PC-3 (cell line): Measurements from ENCODE around the gene PSMD2. TPM values are rescaled to one million over a fixed set of nuclear protein-coding genes. Genes with fewer than 3 reads are reported as not detected.
"Not testable (repeated sequence)": the region's sequence is repeated elsewhere in the genome, so short reads cannot be mapped to it uniquely, and the experiment has no call there.

Source experiments
- ATAC-seq: fragments of 200-7000 bp; cut with Tn5 transposase; 2 replicates; pipeline ENCODE4 v1.9.1; 2020; ENCODE audit warnings: mild to moderate bottlenecking, moderate library complexity
- BruUV-seq: library from RNA; stranded (reverse); fragments of 400-500 nt; replicated peaks from 2 replicates; lab custom pipeline; 2021; lab: Mats Ljungman, UMichigan
- CTCF ChIA-PET: fragments of 300-600 bp; sonication (Branson Sonifier 250); formaldehyde crosslinking; loops from one replicate; lab custom pipeline; 2022; ENCODE audit warnings: antibody characterized with exemption; lab: Charles Lee
- POLR2A ChIA-PET: fragments of 300-600 bp; sonication (Branson Sonifier 250); formaldehyde crosslinking; loops from one replicate; lab custom pipeline; 2022; ENCODE audit warnings: antibody characterized with exemption; ENCODE audit not compliant: unreplicated experiment; lab: Charles Lee
- DNase-seq: peaks from one replicate; pipeline ENCODE4 v3.0.0-alpha.2; 2015
- H2AFZ ChIP-seq: fragments of 300-600 bp; sonication (generic); 2 replicates; pipeline ENCODE4 v1.6.0; 2016; ENCODE audit warnings: antibody characterized with exemption, low read length
- H3F3A ChIP-seq: fragments of 300-600 bp; sonication (generic); one replicate; pipeline ENCODE4 v1.6.0; 2017; ENCODE audit warnings: antibody characterized with exemption, low read length, control low read depth, mild to moderate bottlenecking; ENCODE audit not compliant: unreplicated experiment
- H3K27ac ChIP-seq: fragments of 300-600 bp; sonication (generic); 2 replicates; pipeline ENCODE4 v1.5.1; 2016; ENCODE audit warnings: mild to moderate bottlenecking, low read length
- H3K27me3 ChIP-seq: fragments of 300-600 bp; sonication (generic); 2 replicates; pipeline ENCODE4 v1.6.1; 2016; ENCODE audit warnings: low read length, mixed read lengths
- H3K36me3 ChIP-seq: fragments of 300-600 bp; sonication (generic); 2 replicates; pipeline ENCODE4 v1.6.1; 2016; ENCODE audit warnings: low read depth, mixed run types, low read length, mixed read lengths
- H3K4me1 ChIP-seq: fragments of 300-600 bp; sonication (generic); 2 replicates; pipeline ENCODE4 v1.5.1; 2016; ENCODE audit warnings: low read length; ENCODE audit not compliant: insufficient read depth
- H3K4me2 ChIP-seq: fragments of 300-600 bp; sonication (generic); 2 replicates; pipeline ENCODE4 v1.6.0; 2016; ENCODE audit warnings: low read length
- H3K4me3 ChIP-seq: fragments of 300-600 bp; sonication (generic); 2 replicates; pipeline ENCODE4 v1.5.1; 2016; ENCODE audit warnings: mild to moderate bottlenecking, low read length, mixed read lengths
- H3K79me2 ChIP-seq: fragments of 300-600 bp; sonication (generic); 2 replicates; pipeline ENCODE4 v1.6.1; 2017; ENCODE audit warnings: low read length, mixed read lengths
- H3K9ac ChIP-seq: fragments of 300-600 bp; sonication (generic); 2 replicates; pipeline ENCODE4 v1.6.0; 2016; ENCODE audit warnings: mild to moderate bottlenecking, low read length
- H3K9me2 ChIP-seq: fragments of 300-600 bp; sonication (generic); replicated peaks from 2 replicates; pipeline ENCODE4 v1.6.1; 2016; ENCODE audit warnings: mixed run types, low read length, mixed read lengths
- H3K9me3 ChIP-seq: fragments of 300-600 bp; sonication (generic); 2 replicates; pipeline ENCODE4 v1.6.1; 2016; ENCODE audit warnings: low read length, mixed read lengths
- H4K20me1 ChIP-seq: fragments of 300-600 bp; sonication (generic); 2 replicates; pipeline ENCODE4 v1.6.1; 2016; ENCODE audit warnings: low read length, mixed read lengths
- EZH2 ChIP-seq: fragments of 300-600 bp; sonication (generic); IDR thresholded peaks from one replicate; pipeline ENCODE4 v1.6.1; 2017; ENCODE audit warnings: antibody characterized with exemption, mild to moderate bottlenecking, low read length; ENCODE audit not compliant: unreplicated experiment
- EZH2phosphoT487 ChIP-seq: fragments of 300-600 bp; sonication (generic); IDR thresholded peaks from 2 replicates; pipeline ENCODE4 v1.6.1; 2018; ENCODE audit warnings: mild to moderate bottlenecking, antibody characterized with exemption, low read length, borderline replicate concordance
- intact Hi-C: fragments of 100-400 bp; cut with micrococcal nuclease; formaldehyde crosslinking; loops from 2 replicates; pipeline ENCODE4 v1.9.0; 2023
- total RNA-seq: library from RNA; depleted of rRNA; stranded (reverse); fragments of >200 nt; gene quantifications from 2 replicates; pipeline ENCODE4 v1.2.3, GENCODE V29; 2014
- TF ChIP-seq, protein P1 (sequence below): fragments of 300-600 bp; sonication (generic); conservative IDR thresholded peaks from 2 replicates; pipeline ENCODE4 v1.5.1; 2017; ENCODE audit warnings: antibody characterized with exemption, low read depth, mild to moderate bottlenecking, low read length

Gene PSMD2
- total RNA-seq, 1 experiment from 2014 or later, result 1,057 TPM

DNA sequence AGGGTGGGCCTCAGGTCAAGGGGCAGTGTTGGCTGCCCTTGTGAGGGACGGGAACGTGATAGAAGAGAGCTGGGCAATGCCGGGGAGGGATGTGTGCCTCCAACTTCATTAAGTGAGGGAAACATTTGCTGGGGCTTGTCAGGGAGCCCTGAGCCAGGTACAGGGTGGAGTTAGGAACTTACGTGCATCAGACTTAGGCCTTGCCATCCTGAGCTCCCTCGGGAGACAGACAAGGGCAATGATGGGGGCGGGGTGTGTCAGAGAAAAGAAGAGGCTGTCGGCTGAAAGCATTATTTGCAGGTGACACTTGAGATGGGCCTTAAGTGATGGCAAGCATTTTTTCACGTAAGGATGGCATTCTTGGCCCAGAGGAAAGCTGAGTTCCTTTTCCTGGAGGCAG is 40.0 kb downstream of the PSMD2 start:
- Histone ChIP-seq H3K27me3 (no peaks in the 10 kb centered on the region), H3K4me3 (no peak overlapping the region), H3K9ac (no peak overlapping the region), H3K9me2 (no peaks in the 10 kb centered on the region), H3F3A (peaks cover 11% of the 10 kb centered on the region), H3K36me3 (peaks cover 8% of the 10 kb centered on the region; the same call in 1 of the 2 replicates), H2AFZ (no peak overlapping the region), H3K79me2 (peaks cover 23% of the 10 kb centered on the region), H3K9me3 (no peaks in the 10 kb centered on the region), H4K20me1 (no peaks in the 10 kb centered on the region), H3K4me1 (peaks cover 31% of the 10 kb centered on the region), H3K27ac (no peak overlapping the region), H3K4me2 (no peak overlapping the region)
- ChIA-PET CTCF (no interaction called here), POLR2A (no interaction called here)
- no TSS peak for BruUV-seq
- no peak for DNase-seq
- intact Hi-C loops, result no loop called here
- TF ChIP-seq, protein P1, sequence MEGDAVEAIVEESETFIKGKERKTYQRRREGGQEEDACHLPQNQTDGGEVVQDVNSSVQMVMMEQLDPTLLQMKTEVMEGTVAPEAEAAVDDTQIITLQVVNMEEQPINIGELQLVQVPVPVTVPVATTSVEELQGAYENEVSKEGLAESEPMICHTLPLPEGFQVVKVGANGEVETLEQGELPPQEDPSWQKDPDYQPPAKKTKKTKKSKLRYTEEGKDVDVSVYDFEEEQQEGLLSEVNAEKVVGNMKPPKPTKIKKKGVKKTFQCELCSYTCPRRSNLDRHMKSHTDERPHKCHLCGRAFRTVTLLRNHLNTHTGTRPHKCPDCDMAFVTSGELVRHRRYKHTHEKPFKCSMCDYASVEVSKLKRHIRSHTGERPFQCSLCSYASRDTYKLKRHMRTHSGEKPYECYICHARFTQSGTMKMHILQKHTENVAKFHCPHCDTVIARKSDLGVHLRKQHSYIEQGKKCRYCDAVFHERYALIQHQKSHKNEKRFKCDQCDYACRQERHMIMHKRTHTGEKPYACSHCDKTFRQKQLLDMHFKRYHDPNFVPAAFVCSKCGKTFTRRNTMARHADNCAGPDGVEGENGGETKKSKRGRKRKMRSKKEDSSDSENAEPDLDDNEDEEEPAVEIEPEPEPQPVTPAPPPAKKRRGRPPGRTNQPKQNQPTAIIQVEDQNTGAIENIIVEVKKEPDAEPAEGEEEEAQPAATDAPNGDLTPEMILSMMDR, result no peak
- ATAC-seq, result no peak

DNA sequence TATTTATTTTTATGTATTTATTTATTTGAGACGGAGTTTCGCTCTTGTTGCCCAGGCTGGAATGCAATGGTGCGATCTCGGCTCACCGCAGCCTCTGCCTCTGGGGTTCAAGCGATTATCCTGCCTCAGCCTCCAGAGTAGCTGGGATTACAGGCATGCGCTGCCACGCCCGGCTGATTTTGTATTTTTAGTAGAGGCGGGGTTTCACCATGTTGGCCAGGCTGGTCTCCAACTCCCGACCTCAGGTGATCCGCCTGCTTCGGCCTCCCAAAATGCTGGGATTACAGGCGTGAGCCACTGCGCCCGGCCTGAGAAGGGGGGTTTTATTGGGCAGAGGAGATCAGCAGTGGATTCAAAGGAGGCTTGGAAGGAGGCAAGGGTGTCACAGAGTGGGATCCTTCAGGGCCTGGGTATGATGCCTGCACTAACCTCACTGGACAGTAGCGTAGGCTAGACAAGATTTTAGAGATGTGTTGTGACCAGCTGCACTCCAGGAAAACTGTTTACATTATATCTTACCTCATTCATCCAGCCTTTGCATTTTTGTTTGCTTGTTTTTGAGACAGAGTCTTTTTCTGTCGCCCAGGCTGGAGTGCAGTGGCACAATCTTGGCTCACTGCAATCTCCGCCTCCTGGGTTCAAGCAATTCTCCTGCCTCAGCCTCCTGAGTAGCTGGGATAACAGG is 40.6 kb downstream of the PSMD2 start:
- intact Hi-C loops, H3K27ac ChIP-seq, H2AFZ ChIP-seq, H4K20me1 ChIP-seq, ATAC-seq, H3K36me3 ChIP-seq, H3K9ac ChIP-seq, DNase-seq, CTCF ChIA-PET, H3F3A ChIP-seq, H3K27me3 ChIP-seq, H3K4me3 ChIP-seq, BruUV-seq, H3K4me2 ChIP-seq, H3K9me2 ChIP-seq, H3K9me3 ChIP-seq, POLR2A ChIA-PET: not testable (repeated sequence)
- Histone ChIP-seq H3K79me2 (peaks cover 23% of the 10 kb centered on the region), H3K4me1 (peaks cover 27% of the 10 kb centered on the region)

DNA sequence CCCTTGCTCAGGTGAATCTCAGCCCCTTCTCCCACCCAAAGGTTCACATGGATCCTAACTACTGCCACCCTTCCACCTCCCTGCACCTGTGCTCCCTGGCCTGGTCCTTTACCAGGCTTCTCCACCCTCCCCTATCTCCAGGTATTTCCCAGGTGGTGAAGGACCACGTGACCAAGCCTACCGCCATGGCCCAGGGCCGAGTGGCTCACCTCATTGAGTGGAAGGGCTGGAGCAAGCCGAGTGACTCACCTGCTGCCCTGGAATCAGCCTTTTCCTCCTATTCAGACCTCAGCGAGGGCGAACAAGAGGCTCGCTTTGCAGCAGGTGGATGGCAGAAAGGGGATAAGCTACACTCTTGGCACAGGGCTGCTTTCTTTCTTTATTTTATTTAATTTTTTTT is 42.9 kb downstream of the PSMD2 start:
- Histone ChIP-seq H3K36me3 (no peaks in the 10 kb centered on the region), H3K9me2 (no peaks in the 10 kb centered on the region), H3K4me2 (no peak overlapping the region), H3K27me3 (no peaks in the 10 kb centered on the region), H2AFZ (no peak overlapping the region), H3K27ac (no peak overlapping the region), H3K9ac (no peak overlapping the region), H4K20me1 (no peaks in the 10 kb centered on the region), H3K4me1 (peaks cover 11% of the 10 kb centered on the region), H3F3A (no peaks in the 10 kb centered on the region), H3K79me2 (peaks cover 15% of the 10 kb centered on the region), H3K9me3 (no peaks in the 10 kb centered on the region), H3K4me3 (no peak overlapping the region)
- BruUV-seq, result no TSS peak
- intact Hi-C loops, result no loop called here
- ATAC-seq, result no peak
- TF ChIP-seq, protein P1, result no peak
- TF ChIP-seq EZH2, result no peak
- no peak for TF ChIP-seq EZH2phosphoT487
- DNase-seq, result peak; percentile 25
- POLR2A ChIA-PET, result interaction anchor here (0.6 kb wide), 1 partner anchor 22 kb away, joined by 8 read pairs; no protein-coding TSS in a partner anchor
- CTCF ChIA-PET, result no interaction called here
